IMR-90 (cell line): ENCODE data around the gene LARP1. TPM values are rescaled to one million over a fixed set of nuclear protein-coding genes. Genes with fewer than 3 reads are reported as not detected.

Experiments used
- ATAC-seq: fragments of 200-7000 bp; cut with Tn5 transposase; 2 replicates; pipeline ENCODE4 v1.9.1; 2020; ENCODE audit warnings: low read depth, mild to moderate bottlenecking, moderate library complexity
- BruUV-seq: library from RNA; stranded (reverse); fragments of 400-500 nt; replicated peaks from 2 replicates; lab custom pipeline; 2021; lab: Mats Ljungman, UMichigan
- CTCF ChIA-PET: fragments of 300-600 bp; formaldehyde crosslinking; extraction: SDS; loops from one replicate; lab custom pipeline; 2021; ENCODE audit warnings: antibody characterized with exemption; lab: Yijun Ruan, JAX
- POLR2A ChIA-PET: fragments of 300-600 bp; sonication (Branson Sonifier 250); formaldehyde crosslinking; loops from one replicate; lab custom pipeline; 2022; ENCODE audit warnings: antibody characterized with exemption; ENCODE audit not compliant: unreplicated experiment; lab: Charles Lee
- DNase-seq: peaks from one replicate; pipeline ENCODE4 v3.0.0; 2013
- H2AFZ ChIP-seq: replicated peaks from 2 replicates; pipeline ENCODE3; 2013; ENCODE audit warnings: low read length, mild to moderate bottlenecking; ENCODE audit not compliant: poor library complexity
- H2AK5ac ChIP-seq: 2 replicates; pipeline ENCODE4 v1.6.1; 2013; ENCODE audit warnings: low read depth, low read length, inconsistent platforms
- H2AK9ac ChIP-seq: replicated peaks from 2 replicates; pipeline ENCODE3; 2013; ENCODE audit warnings: mild to moderate bottlenecking, low read depth, low read length, moderate library complexity; ENCODE audit not compliant: poor library complexity
- H2BK120ac ChIP-seq: 2 replicates; pipeline ENCODE4 v1.6.1; 2013; ENCODE audit warnings: low read depth, low read length, inconsistent platforms
- H2BK15ac ChIP-seq: 3 replicates; pipeline ENCODE4 v1.6.1; 2013; ENCODE audit warnings: low read depth, low read length, inconsistent platforms
- H2BK20ac ChIP-seq: 2 replicates; pipeline ENCODE4 v1.6.1; 2013; ENCODE audit warnings: low read depth, mild to moderate bottlenecking, inconsistent platforms, low read length, moderate library complexity
- H2BK5ac ChIP-seq: 2 replicates; pipeline ENCODE4 v1.6.1; 2013; ENCODE audit warnings: mild to moderate bottlenecking, low read depth, low read length, inconsistent platforms; ENCODE audit not compliant: poor library complexity, severe bottlenecking
- H3K14ac ChIP-seq: replicated peaks from 2 replicates; pipeline ENCODE4 v1.6.1; 2013; ENCODE audit warnings: low read depth, low read length, inconsistent platforms
- H3K18ac ChIP-seq: 2 replicates; pipeline ENCODE4 v1.6.1; 2013; ENCODE audit warnings: low read depth, low read length, control low read depth
- H3K23ac ChIP-seq: 2 replicates; pipeline ENCODE4 v1.6.1; 2013; ENCODE audit warnings: low read depth, low read length, inconsistent platforms
- H3K27ac ChIP-seq: 2 replicates; pipeline ENCODE4 v1.5.1; 2013; ENCODE audit warnings: mild to moderate bottlenecking, control low read depth, low read length; ENCODE audit not compliant: insufficient read depth
- H3K27me3 ChIP-seq: 2 replicates; pipeline ENCODE4 v1.6.1; 2013; ENCODE audit warnings: low read length; ENCODE audit not compliant: control insufficient read depth, insufficient read depth
- H3K36me3 ChIP-seq: 2 replicates; pipeline ENCODE4 v1.6.1; 2013; ENCODE audit warnings: low read length, mixed read lengths; ENCODE audit not compliant: control insufficient read depth, insufficient read depth
- H3K4ac ChIP-seq: 2 replicates; pipeline ENCODE4 v1.6.1; 2013; ENCODE audit warnings: low read depth, low read length, inconsistent platforms
- H3K4me1 ChIP-seq: 2 replicates; pipeline ENCODE4 v1.6.1; 2013; ENCODE audit warnings: low read length, mixed read lengths; ENCODE audit not compliant: control insufficient read depth, insufficient read depth
- H3K4me2 ChIP-seq: 2 replicates; pipeline ENCODE4 v1.6.1; 2013; ENCODE audit warnings: low read depth, mild to moderate bottlenecking, control low read depth, low read length, moderate library complexity
- H3K4me3 ChIP-seq: 2 replicates; pipeline ENCODE4 v1.5.1; 2013; ENCODE audit warnings: low read depth, mild to moderate bottlenecking, control low read depth, low read length, moderate library complexity; ENCODE audit not compliant: insufficient read depth
- H3K56ac ChIP-seq: 2 replicates; pipeline ENCODE4 v1.6.1; 2013; ENCODE audit warnings: low read length, inconsistent platforms; ENCODE audit not compliant: insufficient read depth; ENCODE audit errors: extremely low read depth
- H3K79me1 ChIP-seq, 2 experiments: 2 replicates each; pipeline ENCODE4 v1.6.1; 2013; ENCODE audit warnings: low read length in 2 of 2, inconsistent platforms in 1 of 2, low read depth in 1 of 2
- H3K9ac ChIP-seq: 2 replicates; pipeline ENCODE4 v1.6.1; 2013; ENCODE audit warnings: low read depth, low read length, control low read depth
- H3K9me1 ChIP-seq: 2 replicates; pipeline ENCODE4 v1.6.1; 2013; ENCODE audit warnings: low read length, inconsistent platforms; ENCODE audit not compliant: insufficient read depth
- H3K9me3 ChIP-seq: 2 replicates; pipeline ENCODE4 v1.6.1; 2013; ENCODE audit warnings: low read length; ENCODE audit not compliant: control insufficient read depth, insufficient read depth
- H4K20me1 ChIP-seq: 2 replicates; pipeline ENCODE4 v1.6.1; 2013; ENCODE audit warnings: low read length, inconsistent platforms; ENCODE audit not compliant: insufficient read depth
- H4K5ac ChIP-seq: 2 replicates; pipeline ENCODE4 v1.6.1; 2013; ENCODE audit warnings: mild to moderate bottlenecking, low read depth, low read length, control low read depth
- H4K8ac ChIP-seq, 2 experiments: 2 replicates each; pipeline ENCODE4 v1.6.1; 2013; ENCODE audit warnings: low read depth in 2 of 2, low read length in 2 of 2, control low read depth in 1 of 2, inconsistent platforms in 1 of 2
- H4K91ac ChIP-seq: 2 replicates; pipeline ENCODE4 v1.6.1; 2013; ENCODE audit warnings: low read depth, low read length, inconsistent platforms; ENCODE audit not compliant: insufficient read depth
- BHLHE40 ChIP-seq: fragments of 150-350 bp; IDR thresholded peaks from 2 replicates; pipeline ENCODE4 v1.6.1; 2016; ENCODE audit warnings: mild to moderate bottlenecking, low read depth, low read length
- CEBPB ChIP-seq: IDR thresholded peaks from 2 replicates; pipeline ENCODE4 v1.6.1; 2012; ENCODE audit warnings: low read depth, low read length, improper control_type of control experiment
- CHD1 ChIP-seq: IDR thresholded peaks from 2 replicates; pipeline ENCODE4 v1.6.1; 2012; ENCODE audit warnings: low read depth, low read length, improper control_type of control experiment
- FOS ChIP-seq: fragments of 150-350 bp; IDR thresholded peaks from 2 replicates; pipeline ENCODE4 v1.6.1; 2016; ENCODE audit warnings: low read depth, low read length
- MAFK ChIP-seq: IDR thresholded peaks from 2 replicates; pipeline ENCODE4 v1.6.1; 2012; ENCODE audit warnings: low read depth, low read length, improper control_type of control experiment
- MAZ ChIP-seq: IDR thresholded peaks from 2 replicates; pipeline ENCODE4 v1.6.1; 2012; ENCODE audit warnings: low read depth, mild to moderate bottlenecking, low read length, improper control_type of control experiment, moderate library complexity, borderline replicate concordance
- MXI1 ChIP-seq: IDR thresholded peaks from 2 replicates; pipeline ENCODE4 v1.6.1; 2012; ENCODE audit warnings: low read depth, mild to moderate bottlenecking, low read length, moderate library complexity, borderline replicate concordance
- NFE2L2 ChIP-seq: fragments of 150-350 bp; IDR thresholded peaks from 2 replicates; pipeline ENCODE4 v1.6.1; 2016; ENCODE audit warnings: low read depth, mild to moderate bottlenecking, low read length
- POLR2A ChIP-seq: IDR thresholded peaks from 2 replicates; pipeline ENCODE4 v1.6.1; 2012; ENCODE audit warnings: mild to moderate bottlenecking, low read depth, low read length
- RAD21 ChIP-seq: IDR thresholded peaks from 2 replicates; pipeline ENCODE4 v1.6.1; 2012; ENCODE audit warnings: low read length, improper control_type of control experiment
- RCOR1 ChIP-seq: IDR thresholded peaks from 2 replicates; pipeline ENCODE4 v1.6.1; 2012; ENCODE audit warnings: mild to moderate bottlenecking, low read length, improper control_type of control experiment; ENCODE audit not compliant: insufficient replicate concordance
- RFX5 ChIP-seq: IDR thresholded peaks from 2 replicates; pipeline ENCODE4 v1.8.0; 2012; ENCODE audit warnings: low read depth, mild to moderate bottlenecking, low read length, moderate library complexity
- SMC3 ChIP-seq: fragments of 150-350 bp; IDR thresholded peaks from 2 replicates; pipeline ENCODE4 v1.6.1; 2016; ENCODE audit warnings: low read depth, mild to moderate bottlenecking, antibody characterized with exemption, low read length, moderate library complexity
- WGBS, 2 experiments: methylation state at CpG; one replicate each; pipeline versions ENCODE4 v1.1.5 to v1.1.7; 2013; ENCODE audit warnings: missing lambda C conversion rate in 2 of 2; ENCODE audit not compliant: insufficient read length in 1 of 2; ENCODE audit errors: extremely low coverage in 2 of 2; 5-methylcytosine and 5-hydroxymethylcytosine counted together
- dilution Hi-C: fragments of 300-500 bp; cut with HindIII; formaldehyde crosslinking; loops from one replicate; pipeline ENCODE4 v1.14.3; 2018; ENCODE audit warnings: low sequenced_read_pairs; ENCODE audit not compliant: unreplicated experiment
- in situ Hi-C: fragments of 300-500 bp; cut with MboI; formaldehyde crosslinking; loops from 3 replicates; pipeline ENCODE4 v1.14.3; 2019; ENCODE audit warnings: low sequenced_read_pairs, inconsistent platforms, mixed read lengths
- intact Hi-C: fragments of 100-400 bp; cut with micrococcal nuclease; formaldehyde crosslinking; loops from 2 replicates; pipeline ENCODE4 v1.10.0; 2022
- polyA plus RNA-seq, 3 experiments: library from polyadenylated mRNA; depleted of rRNA; stranded (reverse); fragments of >200 nt; gene quantifications; 2 replicates each; pipeline ENCODE4 v1.2.3, GENCODE V29; 2012; ENCODE audit warnings: low replicate concordance in 1 of 3
- total RNA-seq: library from RNA; depleted of rRNA; stranded (reverse); fragments of >200 nt; gene quantifications from 2 replicates; pipeline ENCODE4 v1.2.3, GENCODE V29; 2012
- TF ChIP-seq, protein P1 (sequence below): fragments of 150-350 bp; IDR thresholded peaks from 2 replicates; pipeline ENCODE4 v1.6.1; 2016; ENCODE audit warnings: low read depth, mild to moderate bottlenecking, low read length, moderate library complexity, borderline replicate concordance
- TF ChIP-seq, protein P2 (sequence below): fragments of 150-350 bp; IDR thresholded peaks from 2 replicates; pipeline ENCODE4 v1.6.1; 2017; ENCODE audit warnings: mild to moderate bottlenecking, antibody characterized with exemption, low read length, low read depth
- TF ChIP-seq, protein P3 (sequence below): conservative IDR thresholded peaks from 2 replicates; pipeline ENCODE4 v1.5.1; 2012; ENCODE audit warnings: mild to moderate bottlenecking, low read depth, low read length, improper control_type of control experiment

LARP1 gene
- total and polyA plus RNA-seq, 2 of the 4 experiments (the other 2 are of a cell fraction), result 47.3 to 77.4 TPM

DNA sequence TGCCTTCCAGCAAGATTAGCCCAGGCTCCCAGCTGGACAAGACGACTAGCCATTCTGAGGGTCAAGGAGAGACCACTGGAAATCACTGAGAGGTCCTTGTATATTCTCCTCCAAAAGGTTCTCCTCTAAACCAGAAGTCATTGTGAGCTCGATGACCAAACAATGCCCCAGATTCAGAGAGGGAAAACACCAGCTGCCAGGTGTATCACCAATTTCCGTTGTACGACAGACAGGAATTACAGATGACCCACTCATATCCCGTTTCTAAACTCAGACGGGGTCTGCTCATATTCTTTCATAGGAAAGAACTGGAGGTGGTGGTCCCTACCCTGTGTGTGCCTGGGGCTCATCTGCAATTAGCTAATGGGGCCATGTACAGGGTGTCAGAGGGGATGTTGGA lies 81.0 kb downstream of the LARP1 start:
- Histone ChIP-seq H3K14ac (no peak overlapping the region), H3K18ac (no peak overlapping the region), H2BK20ac (no peak overlapping the region), H3K9ac (no peak overlapping the region), H4K91ac (no peak overlapping the region), H3K27ac (no peak overlapping the region), H2AK5ac (no peak overlapping the region), H4K20me1 (no peaks in the 10 kb centered on the region; the same call in 1 of the 2 replicates), H2AK9ac (no peak overlapping the region), H3K4ac (no peak overlapping the region), H3K4me2 (no peak overlapping the region), H4K5ac (no peak overlapping the region), H3K9me1 (peaks cover 10% of the 10 kb centered on the region; the same call in 1 of the 2 replicates), H4K8ac (no peak overlapping the region), H3K79me1 (peaks cover 0 to 3% of the 10 kb centered on the region in 2 experiments; a peak in 1 of 4 replicates), H3K36me3 (peaks cover 12% of the 10 kb centered on the region), H3K27me3 (no peaks in the 10 kb centered on the region), H2BK15ac (no peak overlapping the region), H2BK120ac (no peak overlapping the region), H3K9me3 (no peaks in the 10 kb centered on the region), H3K4me3 (no peak overlapping the region), H3K4me1 (peaks cover 2% of the 10 kb centered on the region), H3K56ac (no peak overlapping the region), H3K23ac (no peak overlapping the region), H2AFZ (no peak overlapping the region), H2BK5ac (no peak overlapping the region)
- DNase-seq (no peak), ATAC-seq (no peak)
- ChIA-PET POLR2A (no interaction called here), CTCF (interaction anchor here (1.8 kb wide), 1 partner anchor 9 kb away, joined by 4 read pairs; no protein-coding TSS in a partner anchor)
- dilution Hi-C loops, result no loop called here
- in situ Hi-C loops, result no loop called here
- no TSS peak for BruUV-seq
- no CpG with 5 or more reads among the region's 6 CpGs for WGBS, 2 experiments
- TF ChIP-seq POLR2A (no peak), RFX5 (no peak), FOS (no peak), NFE2L2 (no peak), RAD21 (no peak), MXI1 (no peak), SMC3 (no peak), BHLHE40 (no peak), MAZ (no peak), CHD1 (no peak), CEBPB (no peak), RCOR1 (no peak), MAFK (no peak)
- TF ChIP-seq, protein P1, sequence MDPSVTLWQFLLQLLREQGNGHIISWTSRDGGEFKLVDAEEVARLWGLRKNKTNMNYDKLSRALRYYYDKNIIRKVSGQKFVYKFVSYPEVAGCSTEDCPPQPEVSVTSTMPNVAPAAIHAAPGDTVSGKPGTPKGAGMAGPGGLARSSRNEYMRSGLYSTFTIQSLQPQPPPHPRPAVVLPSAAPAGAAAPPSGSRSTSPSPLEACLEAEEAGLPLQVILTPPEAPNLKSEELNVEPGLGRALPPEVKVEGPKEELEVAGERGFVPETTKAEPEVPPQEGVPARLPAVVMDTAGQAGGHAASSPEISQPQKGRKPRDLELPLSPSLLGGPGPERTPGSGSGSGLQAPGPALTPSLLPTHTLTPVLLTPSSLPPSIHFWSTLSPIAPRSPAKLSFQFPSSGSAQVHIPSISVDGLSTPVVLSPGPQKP, result no peak
- TF ChIP-seq, protein P2, sequence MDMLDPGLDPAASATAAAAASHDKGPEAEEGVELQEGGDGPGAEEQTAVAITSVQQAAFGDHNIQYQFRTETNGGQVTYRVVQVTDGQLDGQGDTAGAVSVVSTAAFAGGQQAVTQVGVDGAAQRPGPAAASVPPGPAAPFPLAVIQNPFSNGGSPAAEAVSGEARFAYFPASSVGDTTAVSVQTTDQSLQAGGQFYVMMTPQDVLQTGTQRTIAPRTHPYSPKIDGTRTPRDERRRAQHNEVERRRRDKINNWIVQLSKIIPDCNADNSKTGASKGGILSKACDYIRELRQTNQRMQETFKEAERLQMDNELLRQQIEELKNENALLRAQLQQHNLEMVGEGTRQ, result no peak
- TF ChIP-seq, protein P3, sequence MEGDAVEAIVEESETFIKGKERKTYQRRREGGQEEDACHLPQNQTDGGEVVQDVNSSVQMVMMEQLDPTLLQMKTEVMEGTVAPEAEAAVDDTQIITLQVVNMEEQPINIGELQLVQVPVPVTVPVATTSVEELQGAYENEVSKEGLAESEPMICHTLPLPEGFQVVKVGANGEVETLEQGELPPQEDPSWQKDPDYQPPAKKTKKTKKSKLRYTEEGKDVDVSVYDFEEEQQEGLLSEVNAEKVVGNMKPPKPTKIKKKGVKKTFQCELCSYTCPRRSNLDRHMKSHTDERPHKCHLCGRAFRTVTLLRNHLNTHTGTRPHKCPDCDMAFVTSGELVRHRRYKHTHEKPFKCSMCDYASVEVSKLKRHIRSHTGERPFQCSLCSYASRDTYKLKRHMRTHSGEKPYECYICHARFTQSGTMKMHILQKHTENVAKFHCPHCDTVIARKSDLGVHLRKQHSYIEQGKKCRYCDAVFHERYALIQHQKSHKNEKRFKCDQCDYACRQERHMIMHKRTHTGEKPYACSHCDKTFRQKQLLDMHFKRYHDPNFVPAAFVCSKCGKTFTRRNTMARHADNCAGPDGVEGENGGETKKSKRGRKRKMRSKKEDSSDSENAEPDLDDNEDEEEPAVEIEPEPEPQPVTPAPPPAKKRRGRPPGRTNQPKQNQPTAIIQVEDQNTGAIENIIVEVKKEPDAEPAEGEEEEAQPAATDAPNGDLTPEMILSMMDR, result no peak
- intact Hi-C loops, result no loop called here
